Keratinocyte (primary cell): Measurements from ENCODE around the gene SARS1.

Source experiments
- CTCF ChIP-seq, 3 experiments: IDR thresholded peaks in 1 of 3; conservative IDR thresholded peaks in 1 of 3; optimal IDR thresholded peaks in 1 of 3; 2 replicates in 2 of 3; 3 replicates in 1 of 3; pipeline versions ENCODE3 to v1.5.1; 2011; ENCODE audit warnings: low read length in 3 of 3, mild to moderate bottlenecking in 3 of 3, moderate library complexity in 2 of 3, control low read depth in 1 of 3, inconsistent platforms in 1 of 3; ENCODE audit not compliant: insufficient read depth in 2 of 3; ENCODE audit errors: extremely low read depth in 1 of 3
- EZH2 ChIP-seq: IDR thresholded peaks from one replicate; pipeline ENCODE4 v1.6.1; 2012; ENCODE audit warnings: inconsistent platforms, mild to moderate bottlenecking, low read length, moderate library complexity

DNA sequence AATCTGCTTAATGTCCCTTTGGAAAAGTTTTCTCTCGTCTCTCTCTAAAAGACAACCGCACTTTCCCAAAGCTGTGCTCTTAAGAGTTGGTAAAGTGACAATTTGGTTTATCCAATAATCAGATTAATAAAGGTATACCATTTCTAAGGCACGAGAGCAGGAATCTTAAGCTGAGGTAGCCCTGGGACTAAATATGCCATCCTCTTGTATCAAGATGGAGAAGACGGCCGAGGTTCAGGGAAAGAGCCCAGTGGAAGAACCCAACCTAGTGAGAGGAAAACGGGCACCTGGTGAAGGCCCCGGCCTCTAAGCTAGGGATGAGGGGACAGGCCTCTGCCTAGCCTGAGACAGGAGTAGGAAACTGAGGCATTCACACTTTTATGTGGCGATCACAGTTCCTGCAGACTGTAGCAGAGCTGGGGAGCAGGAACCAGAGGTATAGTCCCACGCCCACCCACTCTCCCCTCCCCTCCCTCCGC lies 334 bp upstream of the SARS1 start:
- TF ChIP-seq CTCF (optimal IDR thresholded peaks at IDR 0.05 in 1 of 3, IDR thresholded peaks at IDR 0.05 in 1 of 3, conservative IDR thresholded peaks at IDR 0.05 in 1 of 3; ENCODE audit: extremely low read depth in 1 of 3, insufficient read depth in 2 of 3, low read length in 3 of 3), result no peak
- no peak for TF ChIP-seq EZH2
